Spleen (tissue), 11 donors: ENCODE data around the gene LEKR1. TPM values are rescaled to one million over a fixed set of nuclear protein-coding genes. Genes with fewer than 3 reads are reported as not detected.
A peak's percentile ranks its signal among the peaks of the same experiment; 100 is the strongest.

Source experiments
- DNase-seq: peaks from one replicate; pipeline ENCODE4 v3.0.0-alpha.2; 2020
- H3K27ac ChIP-seq, 8 donors: fragments of 200-600 bp; sonication (generic) in 7 of 8; 1 replicate in 4 of 8; 2 replicates in 4 of 8; pipeline versions ENCODE4 v1.5.0 to v1.8.0; 2016 to 2021; ENCODE audit warnings: inconsistent platforms in 4 of 8, mild to moderate bottlenecking in 4 of 8, moderate library complexity in 1 of 8
- H3K27me3 ChIP-seq, 7 donors: fragments of 200-600 bp; sonication (generic) in 6 of 7; replicated peaks in 1 of 7; 1 replicate in 4 of 7; 2 replicates in 3 of 7; pipeline versions ENCODE4 v1.5.0 to v1.8.0; 2016 to 2021; ENCODE audit warnings: inconsistent platforms in 3 of 7, mild to moderate bottlenecking in 1 of 7
- H3K36me3 ChIP-seq, 6 donors: fragments of 200-600 bp; sonication (generic) in 5 of 6; 1 replicate in 4 of 6; 2 replicates in 2 of 6; pipeline versions ENCODE4 v1.5.0 to v1.8.0; 2016 to 2021; ENCODE audit warnings: inconsistent platforms in 2 of 6
- H3K4me1 ChIP-seq, 6 donors: fragments of 200-600 bp; sonication (generic) in 5 of 6; 1 replicate in 3 of 6; 2 replicates in 3 of 6; pipeline versions ENCODE4 v1.5.0 to v1.8.0; 2016 to 2021; ENCODE audit warnings: inconsistent platforms in 3 of 6
- H3K4me3 ChIP-seq, 8 donors: fragments of 200-600 bp; sonication (generic) in 7 of 8; 1 replicate in 4 of 8; 2 replicates in 4 of 8; pipeline versions ENCODE4 v1.5.0 to v1.8.0; 2016 to 2021; ENCODE audit warnings: inconsistent platforms in 4 of 8, mild to moderate bottlenecking in 4 of 8, moderate library complexity in 2 of 8
- H3K9me3 ChIP-seq, 8 donors: fragments of 200-600 bp; sonication (generic) in 7 of 8; 1 replicate in 4 of 8; 2 replicates in 4 of 8; pipeline versions ENCODE4 v1.5.0 to v1.8.0; 2016 to 2021; ENCODE audit warnings: inconsistent platforms in 4 of 8
- POLR2A ChIP-seq, 3 donors: fragments of 450-650 bp; IDR thresholded peaks; one replicate each; pipeline ENCODE4 v1.5.1; 2017; ENCODE audit warnings: antibody characterized with exemption in 3 of 3, mild to moderate bottlenecking in 1 of 3
- POLR2AphosphoS5 ChIP-seq, 3 donors: sonication (generic); formaldehyde crosslinking; IDR thresholded peaks; one replicate each; pipeline ENCODE4 v1.5.1; 2017; ENCODE audit warnings: antibody characterized with exemption in 3 of 3
- WGBS, 5 donors: extraction: QIAGEN DNeasy Blood & Tissue Kit in 3 of 5; methylation state at CpG; one replicate each; pipeline versions ENCODE4 v1.1.5 to v1.1.7; 2013 to 2018; 5-methylcytosine and 5-hydroxymethylcytosine counted together
- intact Hi-C: fragments of 100-400 bp; cut with DNase I; formaldehyde crosslinking; loops from one replicate; pipeline ENCODE4 v1.15.0; 2023; ENCODE audit warnings: low total_unique reads
- polyA plus RNA-seq, 3 donors: library from polyadenylated mRNA; stranded (reverse); fragments of 200-250 nt; gene quantifications; one replicate each; pipeline ENCODE4 v1.2.1, GENCODE V29; 2013
- total RNA-seq, 7 donors: library from RNA; depleted of rRNA in 3 of 7; stranded (reverse); fragments of >200 nt in 3 of 7; fragmentation: NEBNext Ultra II Directional in 4 of 7; extraction: Animal tissue kit (Norgen Biotek cat#: 25700) in 4 of 7; gene quantifications; one replicate each; pipeline versions ENCODE4 v1.1.0 to v1.2.1, GENCODE V29; 2016 to 2021
- TF ChIP-seq, protein P1 (sequence below), 11 experiments: fragments of 200-600 bp in 7 of 11; fragments of 450-650 bp in 4 of 11; sonication (generic) in 4 of 11; IDR thresholded peaks in 8 of 11; conservative IDR thresholded peaks in 3 of 11; 1 replicate in 7 of 11; 2 replicates in 4 of 11; pipeline versions ENCODE4 v1.4.0 to v1.8.0; 2016 to 2021; ENCODE audit warnings: antibody characterized with exemption in 11 of 11, inconsistent platforms in 4 of 11, mild to moderate bottlenecking in 1 of 11
- donor health status: healthy with polysubstance abuse.
- donor health status: DM: no; HTN: no; CAD: no; lungs with moderate emphysema.
- donor health status: DM: no; HTN: no; CAD: no.
- donor health status: Bipolar disorder and iron deficiency.
- donor health status: healthy.
- donor health status: DM: no; HTN: no; CAD: no.
- donor health status: DM: yes; HTN: yes; CAD: no.

Gene LEKR1
- total and polyA plus RNA-seq, 10 donors: 0.48 to 7.5 (median 2.5) TPM

DNA sequence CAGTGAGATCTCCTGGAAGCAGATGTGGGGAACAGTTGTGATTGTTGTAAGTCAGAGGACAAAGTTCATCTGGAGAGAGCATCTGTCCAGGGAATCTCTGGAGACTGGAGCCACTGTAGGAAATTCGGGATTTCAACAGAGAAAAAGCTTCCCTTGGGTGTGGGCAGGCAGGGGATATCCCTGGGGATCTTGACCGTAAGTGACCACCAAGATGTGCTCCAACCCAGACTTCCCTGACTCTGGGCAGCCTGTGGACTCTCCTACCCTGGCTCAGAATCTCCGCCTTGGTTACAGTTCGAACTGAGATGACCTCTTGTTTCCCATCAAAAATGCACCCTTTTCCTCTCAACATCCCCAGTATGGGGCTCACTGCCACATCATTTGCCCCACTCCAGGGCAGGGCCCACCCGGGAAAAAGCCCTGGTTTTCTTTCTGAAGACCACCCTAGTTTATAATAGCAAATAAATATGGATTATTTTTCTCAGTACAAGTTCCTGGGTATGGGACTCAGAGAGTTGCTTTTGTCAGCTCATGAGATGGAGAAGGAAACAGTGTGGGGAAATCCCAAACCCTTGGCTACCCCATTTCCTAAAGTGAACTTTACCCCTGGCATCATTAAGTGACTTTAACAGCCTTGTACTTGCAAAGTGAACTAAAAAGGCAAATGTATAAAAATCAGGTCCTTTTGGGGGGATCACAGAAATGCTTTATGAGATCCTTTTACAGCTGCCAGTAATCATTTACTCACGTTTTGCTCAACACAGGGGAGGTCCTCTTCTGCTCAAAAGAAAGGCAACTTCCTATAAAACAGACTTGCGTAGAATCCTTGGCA lies 243.9 kb downstream of the LEKR1 start:
- H3K4me1 ChIP-seq: peaks cover 0 to 24% (median 1%) of the 10 kb centered on the region in 6 donors
- H3K4me3 ChIP-seq: no peak overlapping the region
- TF ChIP-seq, protein P1, sequence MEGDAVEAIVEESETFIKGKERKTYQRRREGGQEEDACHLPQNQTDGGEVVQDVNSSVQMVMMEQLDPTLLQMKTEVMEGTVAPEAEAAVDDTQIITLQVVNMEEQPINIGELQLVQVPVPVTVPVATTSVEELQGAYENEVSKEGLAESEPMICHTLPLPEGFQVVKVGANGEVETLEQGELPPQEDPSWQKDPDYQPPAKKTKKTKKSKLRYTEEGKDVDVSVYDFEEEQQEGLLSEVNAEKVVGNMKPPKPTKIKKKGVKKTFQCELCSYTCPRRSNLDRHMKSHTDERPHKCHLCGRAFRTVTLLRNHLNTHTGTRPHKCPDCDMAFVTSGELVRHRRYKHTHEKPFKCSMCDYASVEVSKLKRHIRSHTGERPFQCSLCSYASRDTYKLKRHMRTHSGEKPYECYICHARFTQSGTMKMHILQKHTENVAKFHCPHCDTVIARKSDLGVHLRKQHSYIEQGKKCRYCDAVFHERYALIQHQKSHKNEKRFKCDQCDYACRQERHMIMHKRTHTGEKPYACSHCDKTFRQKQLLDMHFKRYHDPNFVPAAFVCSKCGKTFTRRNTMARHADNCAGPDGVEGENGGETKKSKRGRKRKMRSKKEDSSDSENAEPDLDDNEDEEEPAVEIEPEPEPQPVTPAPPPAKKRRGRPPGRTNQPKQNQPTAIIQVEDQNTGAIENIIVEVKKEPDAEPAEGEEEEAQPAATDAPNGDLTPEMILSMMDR (IDR thresholded peaks at IDR 0.05 in 8 of 11, conservative IDR thresholded peaks at IDR 0.05 in 3 of 11): no peak
- TF ChIP-seq POLR2A (IDR thresholded peaks at IDR 0.05) (no peak), POLR2AphosphoS5 (IDR thresholded peaks at IDR 0.05) (no peak)
- peak overlapping the region in 4 of 8 donors; percentile 17 to 40 (median 36) for H3K27ac ChIP-seq
- H3K27me3 ChIP-seq: no peaks in the 10 kb centered on the region
- H3K36me3 ChIP-seq: no peaks in the 10 kb centered on the region
- 68 to 76% (median 74%) methylated on average over 7 of the region's 7 CpGs for WGBS, 5 donors
- no peaks in the 10 kb centered on the region for H3K9me3 ChIP-seq
- no peak for DNase-seq
- intact Hi-C loops: loop anchor here (10.0 kb wide), 1 partner anchor 255 kb away; no protein-coding TSS in a partner anchor

DNA sequence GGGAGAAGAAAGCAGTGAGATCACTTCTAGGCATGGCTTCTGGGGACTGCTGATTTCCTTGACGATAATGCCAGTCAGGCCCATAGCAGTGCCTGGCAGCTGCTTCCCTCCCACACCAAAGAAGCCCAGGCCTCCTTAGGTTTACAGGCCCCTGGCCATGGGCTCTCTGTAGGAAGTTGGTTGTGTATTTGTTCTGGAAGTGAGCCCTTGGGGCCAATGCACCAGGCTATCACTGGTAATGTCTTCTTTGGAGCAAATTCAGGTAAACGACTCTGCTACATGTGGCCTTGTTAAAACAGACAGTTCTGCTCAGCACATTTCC lies 244.5 kb downstream of the LEKR1 start:
- H3K27ac ChIP-seq: peak overlapping the region in 4 of 8 donors; percentile 17 to 40 (median 36)
- H3K36me3 ChIP-seq: no peaks in the 10 kb centered on the region
- peaks cover 0 to 23% (median 0%) of the 10 kb centered on the region in 6 donors for H3K4me1 ChIP-seq
- no peaks in the 10 kb centered on the region for H3K9me3 ChIP-seq
- TF ChIP-seq, protein P1 (IDR thresholded peaks at IDR 0.05 in 8 of 11, conservative IDR thresholded peaks at IDR 0.05 in 3 of 11): no peak
- TF ChIP-seq POLR2AphosphoS5 (IDR thresholded peaks at IDR 0.05) (no peak), POLR2A (IDR thresholded peaks at IDR 0.05) (no peak)
- intact Hi-C loops: no loop called here
- WGBS, 5 donors: 64 to 88% (median 83%) methylated on average over 2 of the region's 2 CpGs
- no peaks in the 10 kb centered on the region for H3K27me3 ChIP-seq
- H3K4me3 ChIP-seq: no peak overlapping the region
- DNase-seq: no peak

DNA sequence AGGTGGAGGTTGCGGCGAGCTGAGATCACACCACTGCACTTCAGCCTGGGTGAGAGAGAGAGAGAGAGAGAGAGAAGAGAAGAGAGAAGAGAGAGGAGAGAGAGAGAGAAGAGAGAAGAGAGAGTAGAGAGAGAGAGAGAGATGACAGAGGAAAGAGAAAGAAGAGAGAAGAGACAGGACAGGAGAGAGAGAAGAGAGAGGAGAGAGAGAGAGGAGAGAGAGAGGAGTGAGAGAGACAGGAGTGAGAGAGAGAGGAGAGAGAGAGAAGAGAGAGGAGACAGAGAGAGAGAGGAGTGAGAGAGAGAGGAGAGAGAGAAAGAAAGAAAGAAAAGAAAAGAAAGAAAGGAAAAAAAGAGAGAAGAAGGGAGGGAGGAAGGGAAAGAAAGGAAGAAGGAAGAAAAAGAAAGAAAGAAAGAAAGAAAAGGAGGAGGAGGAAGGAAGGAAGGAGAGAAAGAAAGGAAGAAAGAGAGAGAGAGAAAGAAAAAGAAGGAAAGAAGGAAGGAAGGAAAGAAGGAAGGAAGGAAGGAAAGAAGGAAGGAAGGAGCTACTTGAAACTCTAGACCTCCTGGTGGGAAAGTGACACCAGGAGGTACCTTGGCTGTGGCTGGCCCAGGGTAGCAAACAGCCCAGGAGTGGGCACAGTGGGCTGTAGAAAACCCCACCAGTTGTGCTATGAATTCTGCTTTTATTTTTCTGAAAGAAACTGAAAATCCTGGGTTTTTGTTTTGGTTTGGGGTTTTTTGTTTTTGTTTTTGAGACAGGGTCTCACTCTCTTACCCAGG lies 245.8 kb downstream of the LEKR1 start:
- no peaks in the 10 kb centered on the region for H3K27me3 ChIP-seq
- 95 to 100% (median 96%) methylated on average over 2 of the region's 2 CpGs for WGBS, 5 donors
- H3K4me3 ChIP-seq: no peak overlapping the region
- intact Hi-C loops: no loop called here
- DNase-seq: no peak
- TF ChIP-seq, protein P1 (IDR thresholded peaks at IDR 0.05 in 8 of 11, conservative IDR thresholded peaks at IDR 0.05 in 3 of 11): no peak
- TF ChIP-seq POLR2A (IDR thresholded peaks at IDR 0.05) (no peak), POLR2AphosphoS5 (IDR thresholded peaks at IDR 0.05) (no peak)
- H3K36me3 ChIP-seq: no peaks in the 10 kb centered on the region
- H3K27ac ChIP-seq: no peak overlapping the region
- H3K4me1 ChIP-seq: peaks cover 0 to 14% (median 0%) of the 10 kb centered on the region in 6 donors
- no peaks in the 10 kb centered on the region for H3K9me3 ChIP-seq

DNA sequence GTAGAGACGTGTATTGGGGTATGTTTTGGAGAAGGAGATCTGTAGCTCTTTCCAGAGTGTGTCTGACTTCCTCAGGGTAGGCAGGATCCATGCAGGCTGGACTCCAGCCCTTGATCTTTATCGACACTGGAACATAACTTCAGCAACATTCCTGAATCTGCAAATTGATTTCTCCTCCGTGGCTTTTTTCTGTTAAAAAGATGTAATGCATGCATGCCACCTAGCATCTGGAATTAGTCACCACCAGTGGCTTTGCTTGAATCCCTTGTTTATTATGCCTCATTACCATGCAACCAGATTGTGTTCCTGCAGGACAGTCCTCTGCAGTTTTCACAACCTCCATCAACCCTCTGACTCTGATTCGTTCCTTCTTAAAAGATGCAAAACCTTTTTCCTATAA lies 247.7 kb downstream of the LEKR1 start:
- TF ChIP-seq, protein P1 (IDR thresholded peaks at IDR 0.05 in 8 of 11, conservative IDR thresholded peaks at IDR 0.05 in 3 of 11): no peak
- no peak for TF ChIP-seq POLR2AphosphoS5 (IDR thresholded peaks at IDR 0.05)
- no peak for TF ChIP-seq POLR2A (IDR thresholded peaks at IDR 0.05)
- Histone ChIP-seq H3K9me3 (no peaks in the 10 kb centered on the region), H3K4me3 (no peak overlapping the region), H3K4me1 (peaks cover 0 to 9% (median 0%) of the 10 kb centered on the region in 6 donors), H3K27ac (no peak overlapping the region), H3K27me3 (no peaks in the 10 kb centered on the region), H3K36me3 (no peaks in the 10 kb centered on the region)
- no peak for DNase-seq
- WGBS, 5 donors: 64 to 90% (median 82%) methylated on average over 4 of the region's 4 CpGs
- intact Hi-C loops: no loop called here
